ENCODE measurements around the gene DSP. TPM values are rescaled to one million over a fixed set of nuclear protein-coding genes. Genes with fewer than 3 reads are reported as not detected.

Gene DSP
- total RNA-seq, 2 experiments from 2014 or later: 0.07 to 0.25 TPM

DNA sequence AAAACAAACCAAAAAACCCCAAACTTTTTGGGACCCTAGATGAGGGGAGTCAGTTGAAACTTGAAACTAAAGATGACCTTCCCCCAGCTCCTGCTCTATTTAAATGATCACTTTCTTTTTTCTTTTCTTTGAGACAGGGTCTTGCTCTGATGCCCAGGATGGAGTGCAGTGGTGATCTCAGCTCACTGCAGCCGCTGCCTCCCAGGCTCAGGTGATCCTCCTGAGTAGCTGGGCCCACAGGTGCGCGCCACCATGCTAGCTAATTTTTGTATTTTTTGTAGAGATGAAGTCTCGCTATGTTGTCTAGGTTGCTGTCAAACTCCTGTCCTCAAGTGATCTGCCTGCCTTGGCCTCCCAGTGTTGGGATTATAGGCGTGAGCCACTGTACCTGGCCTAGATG is 7.3 kb upstream of the DSP start:
- intact Hi-C loops (cut with micrococcal nuclease): no loop called here
- Mint-ChIP-seq H3K36me3 (ENCODE audit: low read depth) (no peaks in the 10 kb centered on the region), H3K27me3 (peaks cover 25% of the 10 kb centered on the region), H3K27ac (no peak overlapping the region), H3K4me3 (no peak overlapping the region), H3K4me1 (ENCODE audit: low read depth) (no peaks in the 10 kb centered on the region), H3K9me3 (no peaks in the 10 kb centered on the region)
- ATAC-seq (no peak), DNase-seq (no peak)
- ChIA-PET CTCF (no interaction called here), POLR2A (no interaction called here)
- TF ChIP-seq CTCF (IDR thresholded peaks at IDR 0.05): no peak

- DNase-seq: no peak
- ATAC-seq: no peak
- H3K27me3 Mint-ChIP-seq: peaks cover 34% of the 10 kb centered on the region
- CTCF ChIA-PET: no interaction called here
- no peak overlapping the region for H3K27ac Mint-ChIP-seq
- no peak for TF ChIP-seq CTCF (IDR thresholded peaks at IDR 0.05)
- no peaks in the 10 kb centered on the region for H3K9me3 Mint-ChIP-seq
- no peaks in the 10 kb centered on the region for H3K36me3 Mint-ChIP-seq (ENCODE audit: low read depth)
- intact Hi-C loops (cut with micrococcal nuclease): no loop called here
- peaks cover 2% of the 10 kb centered on the region for H3K4me1 Mint-ChIP-seq (ENCODE audit: low read depth)
- POLR2A ChIA-PET: interaction anchor here (0.7 kb wide), 1 partner anchor 249 kb away, joined by 3 read pairs; no protein-coding TSS in a partner anchor
- no peak overlapping the region for H3K4me3 Mint-ChIP-seq
Measured at GRCh38 chr6:7535498-7535897, 6.0 kb upstream of the DSP start.

DNA sequence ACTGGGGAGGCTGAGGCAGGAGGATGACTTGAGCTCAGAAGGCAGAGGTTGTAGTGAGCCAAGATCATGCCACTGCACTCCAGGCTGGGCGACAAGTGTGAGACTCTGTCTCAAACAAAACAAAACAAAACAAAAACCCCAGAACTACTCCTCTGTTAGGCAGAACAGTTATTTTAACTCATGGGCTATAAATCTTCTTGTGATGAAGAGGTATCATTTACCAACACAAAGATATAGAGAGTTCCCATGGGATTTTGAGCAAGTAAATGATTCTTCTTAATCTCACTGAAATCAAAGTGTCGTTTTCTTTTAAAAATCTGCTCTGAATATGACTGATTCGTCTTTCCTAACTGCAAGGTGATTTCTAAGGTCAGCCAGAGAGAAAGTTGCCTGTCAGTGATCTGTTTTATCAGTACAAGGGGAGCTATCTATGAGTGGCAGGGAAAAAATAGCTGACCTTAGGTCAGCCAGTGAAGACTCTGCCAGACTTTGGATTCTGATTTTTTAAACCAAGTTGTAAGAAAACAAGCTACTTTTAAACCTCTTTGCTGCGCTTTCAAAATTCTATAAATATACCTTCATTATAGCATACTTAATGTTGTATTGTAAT is 3.8 kb upstream of the DSP start:
- Mint-ChIP-seq H3K27ac (no peak overlapping the region), H3K36me3 (ENCODE audit: low read depth) (no peaks in the 10 kb centered on the region), H3K9me3 (no peaks in the 10 kb centered on the region), H3K4me3 (no peak overlapping the region), H3K27me3 (peaks cover 45% of the 10 kb centered on the region), H3K4me1 (ENCODE audit: low read depth) (peaks cover 8% of the 10 kb centered on the region)
- POLR2A ChIA-PET: no interaction called here
- CTCF ChIA-PET: interaction anchor here (1.3 kb wide), 1 partner anchor 9 kb away, joined by 3 read pairs; no protein-coding TSS in a partner anchor
- no peak for ATAC-seq
- intact Hi-C loops (cut with micrococcal nuclease): no loop called here
- DNase-seq: no peak
- no peak for TF ChIP-seq CTCF (IDR thresholded peaks at IDR 0.05)

- no peak for ATAC-seq
- no peak for TF ChIP-seq CTCF (IDR thresholded peaks at IDR 0.05)
- Mint-ChIP-seq H3K4me3 (no peak overlapping the region), H3K27ac (no peak overlapping the region), H3K9me3 (no peaks in the 10 kb centered on the region), H3K36me3 (ENCODE audit: low read depth) (no peaks in the 10 kb centered on the region), H3K27me3 (peaks cover 45% of the 10 kb centered on the region), H3K4me1 (ENCODE audit: low read depth) (peaks cover 8% of the 10 kb centered on the region)
- CTCF ChIA-PET: no interaction called here
- POLR2A ChIA-PET: no interaction called here
- intact Hi-C loops (cut with micrococcal nuclease): no loop called here
- no peak for DNase-seq
Measured at GRCh38 chr6:7538484-7538883, 3.0 kb upstream of the DSP start.

DNA sequence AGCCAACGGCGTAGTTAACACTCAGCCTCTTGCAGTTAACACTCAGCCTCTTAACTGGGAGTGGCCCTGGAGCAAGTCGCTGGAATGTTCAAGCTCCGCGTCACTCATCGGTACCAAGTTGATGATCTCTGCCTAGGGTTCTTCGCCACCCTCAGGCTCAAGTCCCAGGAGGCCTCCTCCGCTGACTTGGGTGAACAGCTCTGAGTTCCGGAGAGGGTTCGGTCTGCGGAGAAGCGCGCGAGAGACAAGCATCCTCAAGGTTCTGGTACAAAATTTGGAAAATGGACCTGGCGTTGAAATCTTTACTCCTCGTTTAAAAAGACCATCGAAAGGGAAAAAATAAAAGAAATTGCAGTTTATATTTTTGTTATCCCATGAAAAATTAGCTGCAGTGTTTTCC is 876 bp upstream of the DSP start:
- ATAC-seq (no peak), DNase-seq (no peak)
- intact Hi-C loops (cut with micrococcal nuclease): no loop called here
- Mint-ChIP-seq H3K27me3 (peaks cover 60% of the 10 kb centered on the region), H3K4me3 (peak overlapping the region; percentile 57), H3K4me1 (ENCODE audit: low read depth) (peaks cover 8% of the 10 kb centered on the region), H3K36me3 (ENCODE audit: low read depth) (no peaks in the 10 kb centered on the region), H3K9me3 (no peaks in the 10 kb centered on the region), H3K27ac (no peak overlapping the region)
- ChIA-PET CTCF (interaction anchor here (0.6 kb wide), 1 partner anchor 151 kb away, joined by 3 read pairs; the partner anchor contains the start of gene RIOK1), POLR2A (interaction anchor here (0.9 to 1.4 kb wide), 3 partner anchors 39 to 74 kb away, joined by 3 read pairs; no protein-coding TSS in a partner anchor)
- TF ChIP-seq CTCF (IDR thresholded peaks at IDR 0.05): no peak

Data from activated CD8-positive, alpha-beta T cell treated with anti-CD3 and anti-CD28 coated beads for 36 hours (primary cell).